MM.1S (cell line): Measurements from ENCODE around the gene DNAH8.
"Not testable (repeated sequence)": the region's sequence is repeated elsewhere in the genome, so short reads cannot be mapped to it uniquely, and the experiment has no call there.

Experiments
- DNase-seq: peaks from one replicate; pipeline ENCODE4 v3.0.0-alpha.2; 2015
- H2AFZ ChIP-seq: fragments of 300-600 bp; sonication (generic); 2 replicates; pipeline ENCODE4 v1.6.0; 2016; ENCODE audit warnings: antibody characterized with exemption, low read length
- H3F3A ChIP-seq: fragments of 300-600 bp; sonication (generic); 2 replicates; pipeline ENCODE4 v1.6.1; 2016; ENCODE audit warnings: mild to moderate bottlenecking, antibody characterized with exemption, low read length, moderate library complexity, mixed read lengths; ENCODE audit not compliant: insufficient read depth
- H3K27ac ChIP-seq: fragments of 300-600 bp; sonication (generic); 2 replicates; pipeline ENCODE4 v1.5.1; 2016; ENCODE audit warnings: mild to moderate bottlenecking, low read length
- H3K27me3 ChIP-seq: fragments of 300-600 bp; sonication (generic); replicated peaks from 2 replicates; pipeline ENCODE4 v1.6.0; 2016; ENCODE audit warnings: low read length; ENCODE audit not compliant: insufficient read depth
- H3K36me3 ChIP-seq: fragments of 300-600 bp; sonication (generic); replicated peaks from 2 replicates; pipeline ENCODE4 v1.6.1; 2016; ENCODE audit warnings: mild to moderate bottlenecking, low read length, mixed read lengths; ENCODE audit not compliant: insufficient read depth
- H3K4me1 ChIP-seq: fragments of 300-600 bp; sonication (generic); 2 replicates; pipeline ENCODE4 v1.6.1; 2016; ENCODE audit warnings: low read length, mixed read lengths
- H3K4me2 ChIP-seq: fragments of 300-600 bp; sonication (generic); 2 replicates; pipeline ENCODE4 v1.6.0; 2016; ENCODE audit warnings: low read depth, low read length
- H3K4me3 ChIP-seq: fragments of 300-600 bp; sonication (generic); 2 replicates; pipeline ENCODE4 v1.5.1; 2016; ENCODE audit warnings: low read length, mixed read lengths
- H3K79me2 ChIP-seq: fragments of 300-600 bp; sonication (generic); 2 replicates; pipeline ENCODE4 v1.6.1; 2016; ENCODE audit warnings: mixed run types, low read length, mixed read lengths
- H3K9ac ChIP-seq: fragments of 300-600 bp; sonication (generic); 2 replicates; pipeline ENCODE4 v1.6.1; 2016; ENCODE audit warnings: low read length, mixed read lengths
- H3K9me2 ChIP-seq: fragments of 300-600 bp; sonication (generic); replicated peaks from 2 replicates; pipeline ENCODE4 v1.6.1; 2016; ENCODE audit warnings: mild to moderate bottlenecking, low read length, mixed read lengths; ENCODE audit not compliant: insufficient read depth
- H3K9me3 ChIP-seq: fragments of 300-600 bp; sonication (generic); replicated peaks from 2 replicates; pipeline ENCODE4 v1.6.1; 2016; ENCODE audit warnings: mild to moderate bottlenecking, low read length, mixed read lengths; ENCODE audit not compliant: insufficient read depth
- H4K20me1 ChIP-seq: fragments of 300-600 bp; sonication (generic); 2 replicates; pipeline ENCODE4 v1.6.1; 2016; ENCODE audit warnings: mild to moderate bottlenecking, low read length, moderate library complexity, mixed read lengths; ENCODE audit not compliant: insufficient read depth
- EZH2 ChIP-seq: fragments of 300-600 bp; sonication (generic); optimal IDR thresholded peaks from 2 replicates; pipeline ENCODE3; 2017; ENCODE audit warnings: low read depth, mild to moderate bottlenecking, antibody characterized with exemption, low read length, mixed read lengths
- EZH2phosphoT487 ChIP-seq: fragments of 300-600 bp; sonication (generic); IDR thresholded peaks from 2 replicates; pipeline ENCODE4 v1.6.1; 2018; ENCODE audit warnings: antibody characterized with exemption, low read length
- TF ChIP-seq, protein P1 (sequence below): fragments of 300-600 bp; sonication (generic); IDR thresholded peaks from 2 replicates; pipeline ENCODE4 v1.5.1; 2016; ENCODE audit warnings: antibody characterized with exemption, low read length, mixed read lengths

DNAH8 gene

DNA sequence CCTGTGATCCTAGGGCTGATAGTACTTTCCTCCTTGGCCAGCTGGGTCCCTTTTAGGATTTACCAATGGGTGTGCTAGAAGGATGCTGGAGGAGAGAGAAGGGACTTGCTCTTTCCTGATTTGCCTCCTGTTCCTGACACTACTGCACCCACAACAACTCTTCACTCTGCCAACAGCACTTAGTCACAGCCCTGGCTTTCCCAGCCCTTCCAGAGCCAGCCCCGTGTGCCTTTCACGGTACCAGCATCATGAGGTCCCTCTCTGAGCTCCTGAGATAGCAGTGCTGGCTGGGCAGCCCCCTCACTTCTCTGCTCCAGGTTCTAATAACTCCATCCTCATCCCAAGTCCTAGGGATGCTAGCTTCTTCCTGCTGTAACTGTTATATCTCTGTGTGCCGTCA lies 80.9 kb downstream of the DNAH8 start:
- no peak overlapping the region for H2AFZ ChIP-seq
- no peaks in the 10 kb centered on the region for H3K4me1 ChIP-seq
- H3K36me3 ChIP-seq, result no peaks in the 10 kb centered on the region
- no peak overlapping the region for H3K4me2 ChIP-seq
- no peaks in the 10 kb centered on the region for H3F3A ChIP-seq
- H3K9me2 ChIP-seq, result no peaks in the 10 kb centered on the region
- no peak overlapping the region for H3K4me3 ChIP-seq
- no peak for DNase-seq
- H3K9me3 ChIP-seq, result no peaks in the 10 kb centered on the region
- no peak overlapping the region for H3K9ac ChIP-seq
- no peaks in the 10 kb centered on the region for H3K79me2 ChIP-seq
- H4K20me1 ChIP-seq, result no peaks in the 10 kb centered on the region
- TF ChIP-seq EZH2phosphoT487, result no peak
- TF ChIP-seq EZH2, result no peak
- TF ChIP-seq, protein P1, sequence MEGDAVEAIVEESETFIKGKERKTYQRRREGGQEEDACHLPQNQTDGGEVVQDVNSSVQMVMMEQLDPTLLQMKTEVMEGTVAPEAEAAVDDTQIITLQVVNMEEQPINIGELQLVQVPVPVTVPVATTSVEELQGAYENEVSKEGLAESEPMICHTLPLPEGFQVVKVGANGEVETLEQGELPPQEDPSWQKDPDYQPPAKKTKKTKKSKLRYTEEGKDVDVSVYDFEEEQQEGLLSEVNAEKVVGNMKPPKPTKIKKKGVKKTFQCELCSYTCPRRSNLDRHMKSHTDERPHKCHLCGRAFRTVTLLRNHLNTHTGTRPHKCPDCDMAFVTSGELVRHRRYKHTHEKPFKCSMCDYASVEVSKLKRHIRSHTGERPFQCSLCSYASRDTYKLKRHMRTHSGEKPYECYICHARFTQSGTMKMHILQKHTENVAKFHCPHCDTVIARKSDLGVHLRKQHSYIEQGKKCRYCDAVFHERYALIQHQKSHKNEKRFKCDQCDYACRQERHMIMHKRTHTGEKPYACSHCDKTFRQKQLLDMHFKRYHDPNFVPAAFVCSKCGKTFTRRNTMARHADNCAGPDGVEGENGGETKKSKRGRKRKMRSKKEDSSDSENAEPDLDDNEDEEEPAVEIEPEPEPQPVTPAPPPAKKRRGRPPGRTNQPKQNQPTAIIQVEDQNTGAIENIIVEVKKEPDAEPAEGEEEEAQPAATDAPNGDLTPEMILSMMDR, result no peak
- H3K27me3 ChIP-seq, result no peaks in the 10 kb centered on the region
- no peak overlapping the region for H3K27ac ChIP-seq

DNA sequence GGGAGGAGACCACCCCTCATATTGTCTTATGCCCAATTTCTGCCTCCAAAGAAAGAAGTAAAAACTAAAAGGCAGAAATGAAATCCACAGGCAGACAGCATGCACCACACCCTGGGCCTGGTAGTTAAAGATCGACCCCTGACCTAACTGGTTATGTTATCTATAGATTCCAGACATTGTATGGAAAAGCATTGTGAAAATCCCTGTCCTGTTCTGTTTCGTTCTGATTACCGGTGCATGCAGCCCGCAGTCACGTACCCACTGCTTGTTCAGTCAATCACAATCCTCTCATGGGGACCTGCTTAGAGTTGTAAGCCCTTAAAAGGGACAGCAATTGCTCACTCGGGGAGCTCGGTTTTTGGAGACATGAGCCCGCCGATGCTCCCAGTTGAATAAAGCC lies 81.3 kb downstream of the DNAH8 start:
- H3K9me2 ChIP-seq, H3F3A ChIP-seq, H3K27ac ChIP-seq, H3K9me3 ChIP-seq, H3K4me3 ChIP-seq, H3K4me1 ChIP-seq, H2AFZ ChIP-seq, H3K36me3 ChIP-seq, H3K9ac ChIP-seq, H3K27me3 ChIP-seq, H4K20me1 ChIP-seq, DNase-seq, H3K79me2 ChIP-seq, H3K4me2 ChIP-seq: not testable (repeated sequence)

DNA sequence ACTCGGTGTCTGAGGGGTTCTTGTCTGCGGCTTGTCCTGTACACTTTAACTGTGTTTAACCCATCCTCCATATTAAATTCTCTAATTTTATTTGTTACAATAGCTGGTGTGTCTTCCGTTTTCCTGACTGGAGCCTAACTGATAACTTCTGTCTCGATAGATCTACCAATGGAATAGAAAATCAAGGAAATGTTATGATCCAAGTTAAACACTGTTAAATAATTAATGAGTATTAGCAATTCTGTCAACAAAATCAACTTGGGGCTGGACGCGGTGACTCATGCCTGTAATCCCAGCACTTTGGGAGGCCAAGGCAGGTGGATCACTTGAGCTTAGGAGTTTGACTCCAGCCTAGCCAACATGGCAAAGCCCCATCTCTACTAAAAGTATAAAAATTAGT lies 81.7 kb downstream of the DNAH8 start:
- Histone ChIP-seq H3K9me2 (no peaks in the 10 kb centered on the region), H3K9ac (no peak overlapping the region), H3K79me2 (no peaks in the 10 kb centered on the region), H4K20me1 (no peaks in the 10 kb centered on the region), H3K27ac (no peak overlapping the region), H3K9me3 (no peaks in the 10 kb centered on the region), H3K36me3 (no peaks in the 10 kb centered on the region), H3K4me3 (no peak overlapping the region), H3F3A (no peaks in the 10 kb centered on the region), H3K27me3 (no peaks in the 10 kb centered on the region), H3K4me1 (no peaks in the 10 kb centered on the region), H3K4me2 (no peak overlapping the region), H2AFZ (no peak overlapping the region)
- DNase-seq, result no peak
- TF ChIP-seq EZH2, result no peak
- TF ChIP-seq EZH2phosphoT487, result no peak
- TF ChIP-seq, protein P1, result no peak

DNA sequence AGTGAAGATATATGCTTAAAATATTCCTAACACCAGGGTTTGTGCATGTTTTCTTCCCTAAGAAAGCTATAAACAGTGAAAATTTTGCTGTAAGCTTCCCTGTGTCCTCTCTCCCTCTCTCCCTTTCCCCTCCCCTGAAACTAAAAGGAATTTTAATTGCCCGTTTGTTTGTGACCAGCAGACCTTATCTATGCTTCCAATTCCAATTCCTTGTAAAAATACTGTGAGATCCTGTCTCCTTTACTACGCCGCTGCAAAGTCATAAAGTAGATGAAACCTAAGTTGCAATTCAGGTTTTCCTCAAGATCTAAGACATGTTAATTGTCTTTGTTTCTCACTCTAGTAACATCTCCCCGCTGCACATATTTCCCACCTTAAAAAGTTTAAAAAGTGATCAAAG lies 82.3 kb downstream of the DNAH8 start:
- Histone ChIP-seq H3K4me3 (no peak overlapping the region), H3K9ac (no peak overlapping the region), H3K4me2 (no peak overlapping the region), H2AFZ (no peak overlapping the region), H4K20me1 (no peaks in the 10 kb centered on the region), H3K79me2 (no peaks in the 10 kb centered on the region), H3K36me3 (no peaks in the 10 kb centered on the region), H3K27me3 (no peaks in the 10 kb centered on the region), H3K27ac (no peak overlapping the region), H3K4me1 (no peaks in the 10 kb centered on the region), H3K9me3 (no peaks in the 10 kb centered on the region), H3K9me2 (no peaks in the 10 kb centered on the region), H3F3A (no peaks in the 10 kb centered on the region)
- no peak for DNase-seq
- TF ChIP-seq EZH2phosphoT487, result no peak
- TF ChIP-seq, protein P1, result no peak
- no peak for TF ChIP-seq EZH2
